Activated CD4-positive, CD25-positive, alpha-beta regulatory T cell treated with anti-CD3 and anti-CD28 coated beads, Interleukin-2, amount 50 U/mL, for 24 hours (primary cell): ENCODE results near the gene CIC.

Experiments
- ATAC-seq, 2 donors: fragments of 150-1000 bp; cut with Tn5 transposase; one replicate each; pipeline ENCODE4 v1.10.0; 2021; ENCODE audit warnings: mild to moderate bottlenecking in 1 of 2, moderate library complexity in 1 of 2

Gene CIC

DNA sequence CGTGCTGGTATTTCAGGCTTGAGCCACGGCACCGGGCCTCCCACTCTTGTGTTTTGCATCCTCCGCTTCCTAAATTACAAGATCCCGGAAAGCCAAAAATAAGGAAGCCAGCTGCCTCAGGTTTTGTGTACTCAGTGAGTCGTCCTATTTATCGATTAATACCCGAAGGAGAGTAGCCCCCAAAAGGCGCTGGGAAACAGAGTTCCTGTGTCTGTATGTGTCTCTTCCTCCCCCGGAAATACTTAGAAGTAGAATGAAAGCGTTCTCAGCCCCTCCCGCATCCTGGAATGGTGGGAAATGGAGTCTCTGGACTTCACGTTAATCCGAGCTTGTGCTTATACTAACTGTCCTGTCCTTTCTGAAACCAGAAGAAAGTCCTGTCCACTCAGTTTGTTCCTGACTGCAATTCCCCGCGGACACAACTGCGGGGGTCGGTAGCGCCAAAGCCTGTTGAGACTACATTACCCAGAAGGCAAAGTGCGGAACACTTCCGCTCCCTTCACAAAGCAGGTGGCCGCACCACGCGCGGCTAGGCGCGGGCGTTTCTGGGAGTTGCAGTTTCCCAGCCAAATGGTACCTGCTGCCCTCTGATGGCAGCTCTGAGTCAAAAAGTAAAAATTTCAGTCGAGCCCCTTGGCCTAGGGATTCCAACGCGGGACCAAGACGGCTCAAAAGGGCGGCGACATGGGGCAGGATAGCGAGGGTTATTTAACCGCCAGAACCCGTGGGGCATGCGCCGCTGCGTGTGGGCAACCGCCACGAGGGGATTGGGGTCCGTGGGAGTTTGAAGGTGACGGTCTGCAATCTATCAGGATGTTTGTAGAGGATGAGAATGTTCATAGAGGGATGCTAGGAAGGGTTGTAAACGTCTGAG is 24.5 kb upstream of the CIC start:
- ATAC-seq = peak; percentile 34 to 40

DNA sequence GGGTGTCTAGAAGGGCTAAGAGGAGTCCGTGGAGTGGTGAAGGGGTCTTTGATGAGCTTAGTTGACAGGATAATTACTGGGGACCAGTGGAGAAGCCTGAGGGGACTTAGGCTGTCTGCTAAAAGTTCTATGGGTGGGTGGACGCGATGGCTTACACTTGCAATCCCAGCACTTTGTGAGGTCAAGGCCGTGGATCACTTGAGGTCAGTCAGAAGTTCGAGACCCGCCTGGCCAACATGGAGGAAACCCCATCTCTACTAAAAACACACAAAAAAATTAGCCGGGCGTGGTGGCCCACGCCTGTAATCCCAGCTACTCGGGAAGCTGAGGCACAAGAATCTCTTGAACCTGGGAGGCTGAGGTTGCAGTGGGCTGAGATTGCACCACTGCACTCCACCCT is 23.8 kb upstream of the CIC start:
- ATAC-seq = no peak

DNA sequence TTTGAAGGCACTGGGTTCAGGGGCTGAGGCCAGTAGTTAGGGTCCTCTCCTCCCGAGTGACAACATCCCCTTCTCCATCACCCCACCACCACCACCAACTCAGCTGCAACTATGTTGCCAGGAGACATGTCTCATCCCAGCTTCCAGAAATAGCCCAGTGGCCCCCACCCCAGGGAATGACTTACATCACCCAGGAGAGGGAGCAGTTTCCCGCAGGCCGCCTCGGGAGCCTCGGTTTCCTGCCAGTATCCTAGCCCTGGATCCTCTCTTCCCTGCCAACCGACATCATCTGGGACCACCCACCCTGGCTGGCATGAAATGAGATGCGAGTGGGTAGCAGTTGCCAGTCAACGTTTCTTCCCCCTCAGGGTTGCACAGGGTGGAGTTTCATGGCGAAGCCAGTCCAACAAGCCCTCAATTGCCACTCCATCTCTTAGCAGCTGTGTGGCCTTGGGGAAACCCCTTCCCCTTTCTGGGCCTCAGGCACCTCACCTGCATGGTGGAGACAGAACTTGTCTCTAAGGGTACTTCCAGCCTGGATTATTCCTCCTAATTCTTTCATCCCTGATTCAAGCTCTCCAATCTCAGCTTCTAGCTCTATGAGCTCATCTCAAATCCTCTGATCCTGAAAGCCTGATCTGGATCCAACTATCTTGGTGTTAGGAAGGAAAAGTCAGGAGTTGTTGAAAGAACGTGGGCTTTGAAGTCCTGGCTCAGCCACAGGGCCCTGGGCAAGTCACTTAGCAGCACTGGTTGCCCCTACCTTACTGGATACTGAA is 22.7 kb upstream of the CIC start:
- no peak for ATAC-seq

DNA sequence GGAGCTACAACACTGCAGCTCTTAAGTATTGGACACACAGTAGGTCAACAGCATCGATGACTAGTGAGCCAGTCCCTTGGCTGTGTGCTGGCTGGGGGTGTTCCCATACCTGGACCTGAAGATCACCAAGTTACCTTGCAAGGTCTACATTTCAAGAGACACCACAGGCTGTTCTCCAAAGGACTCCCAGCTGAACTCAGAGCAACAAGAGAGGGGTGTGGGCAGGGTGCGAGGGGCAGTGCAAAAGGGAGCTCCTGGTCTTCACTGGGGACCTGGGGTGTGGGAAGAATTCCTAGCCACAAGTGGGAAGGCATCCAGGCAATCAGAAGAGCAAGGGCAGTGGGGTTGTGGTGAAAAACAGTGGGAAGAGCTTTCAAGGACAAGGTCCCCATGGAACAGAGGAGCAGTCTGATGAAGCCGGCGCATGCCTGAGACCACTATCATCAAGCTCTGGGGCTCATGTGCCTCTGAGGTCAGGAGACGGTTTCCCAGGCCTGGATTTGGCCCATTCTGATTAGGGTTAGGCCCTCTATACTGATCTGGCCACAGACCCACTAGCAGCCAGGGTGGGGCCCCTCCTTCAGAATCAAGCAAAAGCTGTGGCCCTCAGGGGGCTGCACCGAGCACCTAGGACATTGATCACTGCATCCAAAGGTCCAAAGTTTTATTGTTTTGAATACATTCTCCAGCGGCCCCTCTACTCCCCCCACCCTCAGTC is 22.0 kb upstream of the CIC start:
- ATAC-seq = no peak

DNA sequence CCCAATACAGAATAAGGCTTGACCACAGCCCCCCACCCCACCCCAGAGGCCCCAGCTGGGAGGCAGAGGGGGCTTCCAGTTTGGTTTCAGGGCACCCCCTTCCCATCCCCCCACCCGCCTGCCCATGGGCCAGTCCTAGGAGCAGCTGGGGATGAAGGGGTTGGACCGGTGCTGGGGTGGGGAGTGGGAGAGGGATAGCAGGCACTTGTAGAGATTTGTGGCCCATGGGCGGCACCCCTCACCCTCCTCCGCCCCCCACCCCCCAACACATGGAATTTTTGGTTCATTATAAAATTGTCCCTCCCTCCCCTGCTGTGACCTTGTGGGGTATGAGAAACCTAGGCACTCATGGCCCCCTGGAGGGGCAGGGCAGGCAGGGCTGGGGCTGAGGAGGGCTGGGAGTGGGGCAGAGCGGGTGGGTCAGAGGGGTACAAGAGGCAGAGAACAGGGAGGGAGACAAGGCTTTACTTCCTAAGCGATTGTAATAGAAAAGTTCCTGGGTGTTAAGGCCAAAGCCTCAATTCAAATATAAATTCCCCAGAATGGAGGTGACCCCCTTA is 21.3 kb upstream of the CIC start:
- no peak for ATAC-seq

DNA sequence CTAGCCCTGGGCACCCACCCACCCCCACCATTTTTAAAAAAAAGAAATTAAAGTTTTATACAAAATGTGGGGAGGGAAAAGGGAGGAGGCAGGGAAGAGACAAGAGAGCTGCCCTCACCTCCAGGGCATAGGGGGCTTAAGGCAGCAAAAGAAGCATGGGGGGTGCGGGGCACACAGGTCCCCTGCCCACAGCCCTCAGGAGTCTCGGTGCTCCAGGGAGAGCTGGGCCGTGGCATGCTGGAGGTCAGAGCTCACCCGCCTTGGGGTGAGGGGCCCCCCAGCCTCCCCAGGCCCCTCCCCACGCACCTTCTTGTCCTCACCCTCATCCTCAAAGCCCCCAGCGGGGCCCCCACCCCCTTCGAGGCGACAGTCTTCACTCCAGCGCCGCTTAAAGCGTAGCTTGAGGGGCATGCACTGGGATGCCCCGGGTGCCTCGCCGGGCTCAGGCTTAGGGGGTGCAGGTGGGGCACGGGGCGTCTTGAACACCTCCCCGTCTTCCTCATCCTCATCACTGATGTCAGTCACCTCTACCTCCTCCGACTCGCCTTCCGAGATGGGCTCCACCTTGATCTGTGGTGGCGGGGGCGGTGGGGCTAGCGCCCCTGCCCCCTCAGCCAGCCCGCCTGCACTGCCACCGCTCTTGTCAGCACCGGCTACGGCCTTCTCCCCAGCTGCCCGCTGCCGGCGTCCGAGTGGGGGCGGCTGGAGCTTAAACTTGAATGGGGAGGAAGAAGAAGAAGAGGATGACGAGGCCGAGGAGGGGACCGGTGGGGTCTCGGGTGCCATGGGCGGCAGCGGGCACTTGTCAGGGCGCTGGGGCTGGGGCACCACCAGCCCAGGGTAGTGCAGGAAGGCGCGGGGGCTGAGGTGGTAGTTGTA is 20.5 kb upstream of the CIC start:
- no peak for ATAC-seq

DNA sequence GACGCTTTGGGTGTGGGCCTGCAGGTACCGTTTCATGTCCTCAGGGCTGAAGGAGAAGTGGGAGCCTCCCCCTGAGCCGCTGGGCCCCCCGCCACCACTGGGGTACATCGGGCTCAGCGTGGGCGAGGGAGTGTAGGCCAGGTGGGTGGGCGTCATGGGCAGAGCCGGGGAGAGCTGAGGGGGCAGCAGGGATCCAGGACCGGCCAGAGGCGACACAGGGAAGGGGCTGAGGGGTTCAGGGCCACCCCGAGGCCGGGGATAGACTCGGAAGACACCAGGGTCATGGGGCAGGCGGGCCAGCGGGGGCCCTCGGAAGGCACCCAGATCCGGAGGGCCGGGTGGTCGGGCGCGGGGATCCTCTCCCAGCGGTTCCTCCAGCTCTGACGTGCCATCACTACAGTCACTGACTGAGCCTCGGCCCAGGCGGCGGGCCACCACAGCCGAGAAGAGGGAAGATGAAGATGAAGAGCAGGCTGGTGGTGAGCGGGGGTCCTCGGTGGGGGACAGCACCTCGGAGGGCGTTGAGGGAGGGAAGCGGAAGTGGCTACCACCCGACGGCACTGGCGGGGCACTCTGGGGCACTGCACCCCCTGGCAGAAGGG is 19.8 kb upstream of the CIC start:
- ATAC-seq = no peak

DNA sequence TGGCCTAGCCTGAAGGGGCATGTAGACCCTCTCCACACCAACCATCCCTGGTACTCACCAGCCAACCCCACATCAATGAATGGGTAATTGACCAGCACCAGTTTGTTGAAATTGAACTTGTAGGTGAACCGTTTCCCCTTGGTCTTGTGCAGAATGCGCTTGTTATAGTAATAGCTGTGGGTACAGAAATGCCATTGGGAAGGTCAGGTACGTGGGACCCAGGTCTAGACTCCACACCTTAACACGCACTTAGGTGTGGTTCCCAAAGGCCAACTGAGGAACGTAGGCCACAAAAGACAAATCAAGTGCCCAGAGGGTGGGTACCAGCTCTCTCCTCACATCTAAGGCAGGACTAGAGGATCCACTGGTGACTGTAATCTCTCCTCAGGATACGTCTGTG is 19.3 kb upstream of the CIC start:
- no peak for ATAC-seq

DNA sequence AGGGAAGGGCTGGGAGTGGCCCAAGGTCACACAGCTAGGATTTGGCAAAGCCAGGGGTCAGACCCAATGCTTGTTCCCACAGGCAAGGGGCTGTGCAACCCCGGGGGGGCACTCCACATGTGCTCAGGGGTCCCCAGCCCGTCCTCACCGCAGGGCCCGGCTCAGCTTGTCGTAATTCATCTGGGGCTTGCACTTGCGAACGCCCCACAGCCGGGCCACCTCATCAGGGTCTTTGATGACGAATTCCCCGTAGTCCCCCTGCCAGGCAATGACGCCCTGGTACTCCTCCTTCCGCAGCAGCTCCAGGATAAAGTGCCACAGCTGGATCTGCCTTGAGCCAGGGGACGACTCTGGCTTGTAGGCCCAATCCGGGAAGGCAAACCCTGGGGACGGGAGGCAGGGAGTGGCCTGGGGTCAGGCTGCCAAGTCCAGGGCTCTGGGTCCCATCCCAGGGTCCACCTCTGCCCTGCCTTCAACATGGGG is 18.8 kb upstream of the CIC start:
- no peak for ATAC-seq

DNA sequence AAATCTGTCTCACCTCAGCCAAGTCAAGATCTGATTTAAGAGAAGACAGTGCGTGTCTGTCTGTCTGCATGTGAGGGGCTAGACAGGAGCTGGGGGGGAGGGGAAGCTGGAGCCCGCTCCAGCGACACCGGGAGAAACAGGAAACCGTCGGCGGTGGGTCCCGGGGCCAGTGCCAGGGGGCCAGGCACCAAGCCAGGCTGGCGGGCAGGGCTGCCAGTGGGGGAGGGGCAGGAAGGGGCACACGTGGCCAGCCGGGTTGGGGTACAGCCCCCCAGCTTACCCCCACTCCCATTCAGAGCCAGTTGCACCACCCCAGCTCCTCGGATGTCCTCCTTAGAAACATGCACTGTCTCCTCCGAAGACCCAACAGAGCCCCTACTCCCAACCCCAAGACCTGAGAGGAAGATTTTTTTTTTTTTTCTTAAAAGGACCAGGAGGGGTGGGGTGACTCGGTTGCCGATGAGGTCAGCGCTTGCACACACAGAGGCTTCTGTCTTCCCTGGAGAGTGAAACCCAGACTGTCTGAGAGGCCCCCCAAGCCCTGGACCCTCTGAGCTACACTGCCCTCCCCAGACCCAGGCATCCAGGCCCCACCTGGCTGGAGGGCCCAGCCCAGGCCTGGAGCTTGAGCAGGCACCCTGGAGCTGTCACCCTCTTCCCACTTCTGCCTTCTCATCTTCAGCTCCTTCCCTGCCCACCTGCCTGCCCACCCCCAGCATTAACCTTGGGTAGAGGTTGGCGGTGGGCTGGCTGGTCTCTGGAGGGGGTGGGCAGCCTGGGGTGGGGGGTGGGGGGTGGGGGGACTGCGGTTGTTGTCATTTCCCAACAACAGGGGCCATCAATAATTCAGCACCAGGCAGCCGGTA is 18.2 kb upstream of the CIC start:
- no peak for ATAC-seq

DNA sequence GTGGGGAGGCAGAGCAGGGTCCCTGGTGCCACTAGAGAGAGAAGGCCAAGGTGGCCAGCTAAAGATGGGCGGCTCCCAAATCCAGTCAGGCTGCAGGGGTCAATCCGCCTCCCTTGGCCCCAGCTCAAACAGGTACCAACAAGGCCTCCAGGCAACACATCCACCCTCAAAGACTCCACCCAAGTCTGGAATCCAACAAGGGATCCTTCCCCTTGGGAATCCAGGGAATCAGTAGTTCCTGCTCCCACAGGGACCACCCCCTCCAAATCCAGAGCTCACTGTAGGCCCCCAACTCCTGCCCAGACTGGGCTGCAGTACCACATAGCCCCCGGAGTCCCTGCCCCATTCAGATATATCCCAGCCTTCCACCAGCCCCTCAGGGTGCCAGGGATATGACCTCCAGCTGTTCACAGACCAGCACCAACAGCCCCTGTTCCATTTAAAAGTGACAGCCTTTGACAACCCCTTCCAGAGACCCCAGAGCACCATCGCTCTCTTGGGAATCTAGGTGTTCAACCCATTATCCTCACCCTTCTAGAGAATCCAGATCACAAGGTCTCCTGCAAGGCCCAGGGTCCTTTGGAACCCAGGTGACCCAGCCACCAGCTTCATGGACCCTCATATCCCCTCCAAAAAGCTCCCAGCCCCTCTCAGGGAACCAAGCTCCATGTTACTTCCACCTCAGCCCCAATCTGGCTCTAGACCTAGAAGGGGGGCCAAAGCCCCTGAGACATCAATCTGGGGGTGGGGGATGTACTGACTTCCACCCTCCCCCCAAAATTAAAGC is 17.3 kb upstream of the CIC start:
- no peak for ATAC-seq

DNA sequence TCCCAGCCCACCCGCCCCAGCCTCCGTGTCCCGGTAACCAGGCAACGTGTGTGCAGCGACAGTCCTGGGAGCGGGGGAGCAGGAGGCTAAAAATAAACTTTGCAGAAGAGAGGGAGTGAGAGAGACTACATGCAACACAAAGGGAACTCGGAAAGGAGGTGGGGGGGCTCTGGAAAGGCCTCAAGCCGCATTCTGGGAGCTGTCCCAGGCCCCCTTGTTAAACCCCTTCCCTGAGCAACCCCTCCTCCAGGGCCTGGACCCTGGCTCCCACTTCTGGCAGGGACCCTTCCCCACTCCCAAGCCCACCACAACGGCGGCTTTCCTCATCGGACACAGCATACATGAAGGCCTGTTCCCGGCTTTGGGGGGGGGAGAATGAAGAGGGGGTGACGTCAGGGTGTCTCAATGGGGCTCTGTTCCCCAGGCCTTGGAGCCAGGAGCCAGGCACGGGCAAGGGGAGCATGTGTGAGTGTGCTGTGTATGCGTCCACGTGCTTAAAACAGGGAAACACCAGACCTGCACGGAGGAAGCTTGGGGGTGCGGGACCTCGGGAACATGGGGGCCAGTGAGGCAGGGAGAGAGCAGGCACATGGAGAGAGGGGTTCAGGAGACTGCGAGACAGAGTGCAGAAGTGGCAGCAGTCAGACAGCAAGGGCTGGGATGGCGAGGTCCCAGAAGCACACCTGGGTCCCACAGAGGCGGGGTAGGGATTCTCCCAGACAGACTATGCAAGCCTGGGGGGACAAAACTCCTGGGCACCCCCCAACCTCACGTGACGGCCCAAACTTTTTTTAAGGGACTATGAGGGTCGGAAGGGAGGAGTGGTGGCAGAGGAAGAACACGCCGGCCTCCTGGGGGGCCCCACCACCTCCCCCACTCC is 16.4 kb upstream of the CIC start:
- no peak for ATAC-seq

DNA sequence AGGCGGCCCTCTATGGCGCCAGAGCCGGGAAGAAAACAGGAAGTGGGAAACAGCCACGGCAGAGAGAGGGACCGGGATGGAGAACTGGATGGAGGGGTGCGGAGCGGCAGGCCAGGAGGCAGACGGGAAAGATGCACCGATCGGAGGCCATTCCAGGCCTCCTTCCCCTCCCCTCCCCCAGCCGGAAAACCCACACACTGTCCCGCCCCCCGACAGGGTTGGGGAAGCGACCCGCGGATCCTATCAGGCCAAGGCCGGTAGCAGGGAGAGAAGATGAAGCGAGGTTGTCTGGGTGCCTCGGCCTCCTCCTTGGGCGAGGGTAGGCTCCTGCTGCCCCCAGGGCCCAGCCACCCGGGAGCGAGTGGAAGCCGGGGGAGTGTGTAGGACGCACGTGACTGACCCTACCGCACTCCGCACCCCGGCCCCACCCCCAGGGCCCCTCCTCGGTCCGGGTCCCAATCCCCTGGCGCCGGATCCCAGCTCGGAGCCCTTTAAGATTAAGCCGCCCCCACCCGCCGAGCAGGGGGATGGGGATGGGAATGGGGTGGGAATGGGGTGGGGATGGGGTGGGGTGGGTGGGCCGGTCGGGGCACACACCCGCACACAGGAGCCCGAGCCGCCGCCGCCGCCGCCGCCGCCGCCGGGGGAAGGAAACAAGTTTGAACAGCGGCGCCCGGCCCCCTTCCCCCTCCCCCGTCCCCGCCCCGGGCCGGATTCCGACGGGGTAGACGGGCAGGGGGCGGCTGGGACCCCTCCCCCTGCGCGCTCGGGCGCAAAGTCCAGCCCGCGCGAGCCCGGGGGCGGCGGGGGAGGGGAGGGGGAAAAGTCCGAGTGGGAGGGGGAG is 15.6 kb upstream of the CIC start:
- ATAC-seq = peak; percentile 6 to 12

DNA sequence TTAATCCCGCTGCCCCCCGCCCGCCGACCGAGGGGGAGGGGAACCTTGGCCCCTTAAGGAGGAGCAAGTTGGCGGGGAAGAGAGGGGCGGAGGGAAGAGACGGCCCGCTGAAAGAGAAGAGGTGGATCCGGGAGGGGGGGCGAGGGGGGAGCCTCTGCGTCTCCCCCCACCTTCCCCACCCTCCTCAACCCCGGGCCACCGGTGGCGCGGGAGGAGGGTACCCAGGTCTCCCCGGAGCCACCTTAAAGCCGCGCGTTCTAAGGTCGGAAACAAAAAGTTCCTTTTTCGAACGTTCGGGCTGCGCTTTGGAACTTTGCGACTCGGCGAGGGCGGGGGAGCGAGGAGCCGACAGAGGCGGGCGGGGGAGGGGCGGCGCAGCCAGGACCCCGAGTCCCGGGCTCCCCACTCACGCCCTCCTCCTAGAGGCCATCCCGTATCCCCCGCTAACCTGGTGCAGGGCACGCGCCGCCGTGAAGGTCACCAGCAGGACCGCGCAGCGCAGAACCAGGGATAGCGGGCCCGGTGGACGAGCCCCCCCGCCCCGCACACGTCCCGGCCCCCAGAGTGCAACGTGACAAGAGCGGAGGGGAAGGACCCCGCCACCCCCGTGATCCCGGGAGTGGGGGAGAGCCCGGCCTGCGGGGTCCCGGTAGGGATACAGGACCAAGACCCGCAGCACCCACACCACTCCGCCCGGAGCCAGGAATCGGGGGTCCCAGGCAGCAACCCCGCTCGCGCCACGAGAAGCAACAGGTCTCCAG is 14.8 kb upstream of the CIC start:
- ATAC-seq = peak; percentile 44 to 46

DNA sequence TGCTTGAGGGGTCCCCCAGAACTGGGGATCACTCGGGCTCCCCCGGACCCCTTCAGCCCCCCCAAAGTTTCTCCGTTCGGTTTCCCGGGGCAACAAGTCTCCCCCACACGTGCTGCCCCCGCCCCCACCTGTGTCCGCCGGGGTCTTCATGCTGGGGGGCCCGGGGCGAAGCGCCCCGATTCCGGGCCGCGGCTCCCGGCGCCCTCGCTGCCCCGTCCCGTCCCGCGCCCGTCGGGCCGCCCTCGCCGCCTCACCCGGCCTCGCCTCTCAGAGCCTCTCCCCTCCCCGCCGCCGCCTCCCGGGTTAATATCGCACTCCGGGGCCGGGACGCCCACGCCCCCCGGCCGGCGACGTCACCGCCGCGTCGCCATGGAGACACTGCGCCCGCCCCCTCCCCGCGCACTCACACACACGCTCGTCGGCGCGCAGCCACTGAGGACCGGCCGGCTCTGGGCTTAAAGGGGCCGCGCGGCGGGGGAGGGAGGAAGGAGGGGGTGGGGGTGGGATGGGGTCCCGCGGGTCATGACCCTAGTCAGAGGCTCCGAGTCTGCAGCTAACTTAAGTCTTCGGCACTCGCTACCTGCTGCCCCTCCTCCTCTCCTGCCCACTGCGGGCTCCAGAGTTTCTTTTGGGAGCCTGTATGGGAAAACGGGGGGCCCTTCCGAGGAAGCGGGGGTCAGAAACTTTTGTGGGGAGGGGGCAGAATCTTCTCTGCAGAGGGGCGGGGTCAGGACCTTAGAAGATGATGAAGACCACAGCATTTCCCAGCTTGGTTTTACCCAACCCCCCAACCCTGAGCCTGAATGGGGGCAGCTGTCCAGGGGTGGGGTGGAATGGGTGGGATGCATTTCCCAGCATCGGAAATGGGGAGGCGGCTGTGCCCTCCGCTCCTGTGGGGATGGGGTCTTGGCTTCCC is 13.9 kb upstream of the CIC start, which contains the start of gene ERF:
Gene ERF (minus strand): TSS at position 279 of the 916 bp plus-strand sequence. CDS start 129 bp downstream, at position 150.
- peak; percentile 84 to 85 for ATAC-seq
